ENCODE data around the gene PDXP.

DNA sequence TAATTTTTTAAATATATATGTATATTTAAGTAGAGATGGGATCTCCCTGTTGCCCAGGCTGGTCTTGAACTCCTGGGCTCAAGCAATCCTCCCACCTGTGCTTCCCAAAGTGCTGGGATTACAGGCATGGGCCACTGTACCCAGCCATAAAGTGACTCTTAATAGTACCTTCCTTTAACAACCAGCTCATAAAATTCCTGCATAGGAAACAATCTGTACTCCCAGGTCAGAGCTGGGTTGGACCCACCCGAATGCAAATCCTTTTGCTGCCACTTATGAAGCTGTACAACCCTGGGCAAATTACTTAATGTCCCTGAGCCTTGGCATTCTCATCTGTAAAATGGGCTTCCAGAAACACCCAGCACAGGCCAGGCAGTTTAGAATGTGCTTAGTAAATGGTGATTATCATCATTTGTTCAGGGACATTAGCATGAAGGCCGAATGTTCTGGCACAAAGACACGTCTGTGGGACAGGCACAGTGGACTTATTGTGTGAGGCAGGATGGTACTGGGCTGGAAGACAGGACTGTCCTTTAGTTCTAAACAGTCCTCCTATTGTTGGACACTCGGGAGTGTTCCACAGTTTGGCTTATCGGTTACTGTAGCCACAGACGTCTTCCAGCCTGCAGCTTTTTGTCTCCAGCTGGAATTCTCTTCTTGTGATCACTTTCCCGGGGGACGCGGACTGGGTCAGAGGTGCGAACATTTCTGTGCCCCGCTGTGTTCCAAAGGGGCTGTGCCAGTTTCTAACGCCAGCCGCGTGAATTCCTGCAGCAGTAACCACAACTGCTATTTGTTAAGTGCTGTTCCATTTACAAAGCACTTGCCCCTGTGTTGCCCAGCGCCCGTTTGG is 6.0 kb downstream of the PDXP start:
- TF ChIP-seq, protein P1, sequence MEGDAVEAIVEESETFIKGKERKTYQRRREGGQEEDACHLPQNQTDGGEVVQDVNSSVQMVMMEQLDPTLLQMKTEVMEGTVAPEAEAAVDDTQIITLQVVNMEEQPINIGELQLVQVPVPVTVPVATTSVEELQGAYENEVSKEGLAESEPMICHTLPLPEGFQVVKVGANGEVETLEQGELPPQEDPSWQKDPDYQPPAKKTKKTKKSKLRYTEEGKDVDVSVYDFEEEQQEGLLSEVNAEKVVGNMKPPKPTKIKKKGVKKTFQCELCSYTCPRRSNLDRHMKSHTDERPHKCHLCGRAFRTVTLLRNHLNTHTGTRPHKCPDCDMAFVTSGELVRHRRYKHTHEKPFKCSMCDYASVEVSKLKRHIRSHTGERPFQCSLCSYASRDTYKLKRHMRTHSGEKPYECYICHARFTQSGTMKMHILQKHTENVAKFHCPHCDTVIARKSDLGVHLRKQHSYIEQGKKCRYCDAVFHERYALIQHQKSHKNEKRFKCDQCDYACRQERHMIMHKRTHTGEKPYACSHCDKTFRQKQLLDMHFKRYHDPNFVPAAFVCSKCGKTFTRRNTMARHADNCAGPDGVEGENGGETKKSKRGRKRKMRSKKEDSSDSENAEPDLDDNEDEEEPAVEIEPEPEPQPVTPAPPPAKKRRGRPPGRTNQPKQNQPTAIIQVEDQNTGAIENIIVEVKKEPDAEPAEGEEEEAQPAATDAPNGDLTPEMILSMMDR (IDR thresholded peaks at IDR 0.05; ENCODE audit: low read length): no peak
- TF ChIP-seq EZH2 (optimal IDR thresholded peaks at IDR 0.05; ENCODE audit: low read depth, low read length): no peak
